ENCODE results near the gene FADS2. TPM values are rescaled to one million over a fixed set of nuclear protein-coding genes. Genes with fewer than 3 reads are reported as not detected.
A peak's percentile ranks its signal among the peaks of the same experiment; 100 is the strongest.

FADS2 gene
- total and polyA plus RNA-seq, 2 of the 13 experiments (the other 11 are each of a cell fraction or from before 2014, with no cell fraction given), result 90.1 to 124 TPM

DNA sequence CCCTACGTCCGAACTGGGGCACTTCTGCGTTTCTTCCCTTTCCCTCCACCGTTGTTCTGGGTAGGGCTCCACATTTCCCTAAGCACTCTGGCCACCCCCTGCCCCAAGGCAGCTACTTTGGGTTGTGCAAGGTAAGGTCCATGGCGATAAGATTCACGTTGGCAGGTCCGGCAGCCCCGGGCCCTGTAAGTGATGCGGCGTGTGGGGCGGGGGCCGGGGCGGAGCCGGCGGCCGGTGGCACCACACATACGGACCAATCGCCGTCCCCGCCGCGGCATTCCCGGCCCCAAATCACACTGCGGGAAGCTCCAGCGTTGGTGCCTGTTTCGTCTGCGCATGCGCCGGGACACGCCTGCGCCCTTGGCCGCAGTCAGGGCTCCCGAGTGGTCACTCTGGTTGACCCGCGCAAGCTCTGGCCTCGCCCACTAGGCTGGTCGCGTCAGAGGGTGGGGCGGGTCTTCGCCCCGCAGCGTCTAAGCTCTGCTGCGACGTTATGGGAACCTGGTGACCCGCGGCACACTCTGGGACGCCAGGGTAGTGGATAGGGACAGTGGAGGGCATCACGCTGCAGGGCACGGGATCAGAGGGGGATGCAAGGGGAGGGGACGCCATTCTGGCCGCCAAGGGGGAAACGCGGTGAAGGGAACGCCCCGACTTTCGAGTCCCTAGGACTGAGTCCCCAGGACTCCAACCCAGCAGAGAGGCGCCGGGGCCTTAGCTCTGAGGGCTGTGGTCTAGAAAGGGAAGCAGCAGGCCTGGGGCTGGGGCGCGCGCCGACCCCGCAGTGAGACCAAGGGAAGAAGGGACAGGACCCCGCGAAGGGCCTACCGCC, 12.9 kb upstream of the FADS2 start (continued):
- TF ChIP-seq, protein P1, sequence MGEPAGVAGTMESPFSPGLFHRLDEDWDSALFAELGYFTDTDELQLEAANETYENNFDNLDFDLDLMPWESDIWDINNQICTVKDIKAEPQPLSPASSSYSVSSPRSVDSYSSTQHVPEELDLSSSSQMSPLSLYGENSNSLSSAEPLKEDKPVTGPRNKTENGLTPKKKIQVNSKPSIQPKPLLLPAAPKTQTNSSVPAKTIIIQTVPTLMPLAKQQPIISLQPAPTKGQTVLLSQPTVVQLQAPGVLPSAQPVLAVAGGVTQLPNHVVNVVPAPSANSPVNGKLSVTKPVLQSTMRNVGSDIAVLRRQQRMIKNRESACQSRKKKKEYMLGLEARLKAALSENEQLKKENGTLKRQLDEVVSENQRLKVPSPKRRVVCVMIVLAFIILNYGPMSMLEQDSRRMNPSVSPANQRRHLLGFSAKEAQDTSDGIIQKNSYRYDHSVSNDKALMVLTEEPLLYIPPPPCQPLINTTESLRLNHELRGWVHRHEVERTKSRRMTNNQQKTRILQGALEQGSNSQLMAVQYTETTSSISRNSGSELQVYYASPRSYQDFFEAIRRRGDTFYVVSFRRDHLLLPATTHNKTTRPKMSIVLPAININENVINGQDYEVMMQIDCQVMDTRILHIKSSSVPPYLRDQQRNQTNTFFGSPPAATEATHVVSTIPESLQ (CRISPR knock-in tag; conservative IDR thresholded peaks at IDR 0.05), result no peak
- TF ChIP-seq HINFP (CRISPR knock-in tag; IDR thresholded peaks at IDR 0.05; ENCODE audit: low read depth), result peak; percentile 46; the same call in 1 of the 2 replicates
- no peak for TF ChIP-seq ZNF382 (CRISPR knock-in tag; IDR thresholded peaks at IDR 0.05; ENCODE audit: borderline replicate concordance)
- no peak for TF ChIP-seq SUZ12 (IDR thresholded peaks at IDR 0.05; ENCODE audit: low read depth, low read length)
- no peak for TF ChIP-seq KDM1A (CRISPR knock-in tag; IDR thresholded peaks at IDR 0.05)
- no peak for TF ChIP-seq ZNF34 (CRISPR knock-in tag; IDR thresholded peaks at IDR 0.05; ENCODE audit: borderline replicate concordance)
- no peak for TF ChIP-seq ARID2 (CRISPR knock-in tag; IDR thresholded peaks at IDR 0.05; ENCODE audit: borderline replicate concordance)
- 0 out of 2 replicates have a peak, but pooled peaks have one; percentile 65 for TF ChIP-seq REPIN1 (CRISPR knock-in tag; IDR thresholded peaks at IDR 0.05; ENCODE audit: borderline replicate concordance, low read depth)
- no peak for TF ChIP-seq JARID2 (CRISPR knock-in tag; IDR thresholded peaks at IDR 0.05; ENCODE audit: insufficient replicate concordance)
- TF ChIP-seq ZSCAN25 (CRISPR knock-in tag; IDR thresholded peaks at IDR 0.05), result no peak; the same call in 1 of the 2 replicates
- TF ChIP-seq ZNF430 (CRISPR knock-in tag; IDR thresholded peaks at IDR 0.05), result peak; percentile 80; the same call in 1 of the 2 replicates
- peak; percentile 77; the same call in 1 of the 2 replicates for TF ChIP-seq TIGD3 (CRISPR knock-in tag; IDR thresholded peaks at IDR 0.05; ENCODE audit: borderline replicate concordance)
- TF ChIP-seq, protein P2, sequence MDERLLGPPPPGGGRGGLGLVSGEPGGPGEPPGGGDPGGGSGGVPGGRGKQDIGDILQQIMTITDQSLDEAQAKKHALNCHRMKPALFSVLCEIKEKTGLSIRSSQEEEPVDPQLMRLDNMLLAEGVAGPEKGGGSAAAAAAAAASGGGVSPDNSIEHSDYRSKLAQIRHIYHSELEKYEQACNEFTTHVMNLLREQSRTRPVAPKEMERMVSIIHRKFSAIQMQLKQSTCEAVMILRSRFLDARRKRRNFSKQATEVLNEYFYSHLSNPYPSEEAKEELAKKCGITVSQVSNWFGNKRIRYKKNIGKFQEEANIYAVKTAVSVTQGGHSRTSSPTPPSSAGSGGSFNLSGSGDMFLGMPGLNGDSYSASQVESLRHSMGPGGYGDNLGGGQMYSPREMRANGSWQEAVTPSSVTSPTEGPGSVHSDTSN (CRISPR knock-in tag; IDR thresholded peaks at IDR 0.05), result no peak
- no peak for TF ChIP-seq ZNF484 (CRISPR knock-in tag; IDR thresholded peaks at IDR 0.05; ENCODE audit: borderline replicate concordance, low read depth)
- TF ChIP-seq ZNF772 (CRISPR knock-in tag; IDR thresholded peaks at IDR 0.05), result peak; percentile 68
- 0 out of 2 replicates have a peak, but pooled peaks have one; percentile 10 for TF ChIP-seq FOXO1 (CRISPR knock-in tag; IDR thresholded peaks at IDR 0.05)
- TF ChIP-seq MLLT10 (CRISPR knock-in tag; IDR thresholded peaks at IDR 0.05), result 0 out of 2 replicates have a peak, but pooled peaks have one; percentile 56
- TF ChIP-seq ZNF468 (CRISPR knock-in tag; IDR thresholded peaks at IDR 0.05), result no peak
- no peak for TF ChIP-seq ZHX1 (CRISPR knock-in tag; IDR thresholded peaks at IDR 0.05; ENCODE audit: low read depth)
- TF ChIP-seq ZNF652 (CRISPR knock-in tag; IDR thresholded peaks at IDR 0.05; ENCODE audit: borderline replicate concordance, low read depth), result no peak

Measured in HepG2 (cell line).